ENCODE measurements around the gene ATAD3B. TPM values are rescaled to one million over a fixed set of nuclear protein-coding genes. Genes with fewer than 3 reads are reported as not detected.
"Not testable (repeated sequence)": the region's sequence is repeated elsewhere in the genome, so short reads cannot be mapped to it uniquely, and the experiment has no call there.

Gene ATAD3B
- total RNA-seq, 1 experiment from 2014 or later: 62.9 TPM

- H3K4me2 ChIP-seq (ENCODE audit: low read length); DNase-seq (ENCODE audit: low read depth, low spot score); H3K27me3 ChIP-seq (ENCODE audit: insufficient read depth, low read length); RAD21 ChIA-PET (ENCODE audit: low non-redundant PET in 1 of 2, low total read pairs in 2 of 2, uncharacterized antibody in 2 of 2, unreplicated experiment in 2 of 2); H3K9me2 ChIP-seq (ENCODE audit: insufficient read depth); H3K36me3 ChIP-seq (ENCODE audit: control insufficient read depth in 1 of 2, insufficient read depth in 2 of 2, low read length in 2 of 2); H3K9me3 ChIP-seq (ENCODE audit: control insufficient read depth in 1 of 2, insufficient read depth in 1 of 2, low read depth in 1 of 2, low read length in 2 of 2); H3K4me1 ChIP-seq (ENCODE audit: control insufficient read depth in 1 of 2, insufficient read depth in 2 of 2, low read length in 2 of 2); POLR2A ChIA-PET; H3K9ac ChIP-seq (ENCODE audit: low read length); H3K27ac ChIP-seq (ENCODE audit: low read depth, low read length); ATAC-seq; CTCF ChIA-PET; H3K79me2 ChIP-seq (ENCODE audit: insufficient read depth, low read length); H4K20me1 ChIP-seq (ENCODE audit: insufficient read depth); H2AFZ ChIP-seq (ENCODE audit: low read depth, low read length, poor library complexity, severe bottlenecking); H3K4me3 ChIP-seq (replicated peaks in 1 of 2; ENCODE audit: low read depth in 1 of 2, low read length in 2 of 2); intact Hi-C loops (cut with micrococcal nuclease); BruUV-seq (replicated peaks): not testable (repeated sequence)
Measured at GRCh38 chr1:1459156-1459555, 12.4 kb upstream of the ATAD3B start.

DNA sequence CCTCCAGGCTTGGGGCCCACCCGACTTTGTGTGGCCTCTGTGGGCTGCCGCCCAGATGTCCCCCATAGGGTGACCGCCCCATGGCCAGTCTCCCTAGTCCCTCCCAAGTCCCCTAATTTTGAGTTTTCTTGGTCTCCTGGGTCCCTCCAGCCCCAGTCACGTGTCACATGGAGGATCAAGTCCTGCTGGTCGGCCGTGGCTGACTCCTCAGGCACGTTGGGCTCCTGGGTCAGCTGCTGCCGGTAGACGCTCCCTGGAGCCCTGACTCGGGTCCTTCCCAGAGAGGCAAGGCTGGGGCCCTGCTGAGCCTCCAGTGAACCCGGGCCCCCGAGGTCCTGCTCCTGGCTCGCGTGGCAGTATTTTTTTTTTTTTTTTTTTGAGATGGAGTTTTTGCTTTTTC, 11.9 kb upstream of the ATAD3B start:
- DNase-seq (ENCODE audit: low read depth, low spot score); H3K4me2 ChIP-seq (ENCODE audit: low read length); H3K79me2 ChIP-seq (ENCODE audit: insufficient read depth, low read length); H3K36me3 ChIP-seq (ENCODE audit: control insufficient read depth in 1 of 2, insufficient read depth in 2 of 2, low read length in 2 of 2); H3K27ac ChIP-seq (ENCODE audit: low read depth, low read length); H3K9me2 ChIP-seq (ENCODE audit: insufficient read depth); ATAC-seq; H2AFZ ChIP-seq (ENCODE audit: low read depth, low read length, poor library complexity, severe bottlenecking); H3K9me3 ChIP-seq (ENCODE audit: control insufficient read depth in 1 of 2, insufficient read depth in 1 of 2, low read depth in 1 of 2, low read length in 2 of 2); H4K20me1 ChIP-seq (ENCODE audit: insufficient read depth); intact Hi-C loops (cut with micrococcal nuclease); H3K4me1 ChIP-seq (ENCODE audit: control insufficient read depth in 1 of 2, insufficient read depth in 2 of 2, low read length in 2 of 2); H3K4me3 ChIP-seq (replicated peaks in 1 of 2; ENCODE audit: low read depth in 1 of 2, low read length in 2 of 2); CTCF ChIA-PET; H3K9ac ChIP-seq (ENCODE audit: low read length); POLR2A ChIA-PET; BruUV-seq (replicated peaks); H3K27me3 ChIP-seq (ENCODE audit: insufficient read depth, low read length); RAD21 ChIA-PET (ENCODE audit: low non-redundant PET in 1 of 2, low total read pairs in 2 of 2, uncharacterized antibody in 2 of 2, unreplicated experiment in 2 of 2): not testable (repeated sequence)

DNA sequence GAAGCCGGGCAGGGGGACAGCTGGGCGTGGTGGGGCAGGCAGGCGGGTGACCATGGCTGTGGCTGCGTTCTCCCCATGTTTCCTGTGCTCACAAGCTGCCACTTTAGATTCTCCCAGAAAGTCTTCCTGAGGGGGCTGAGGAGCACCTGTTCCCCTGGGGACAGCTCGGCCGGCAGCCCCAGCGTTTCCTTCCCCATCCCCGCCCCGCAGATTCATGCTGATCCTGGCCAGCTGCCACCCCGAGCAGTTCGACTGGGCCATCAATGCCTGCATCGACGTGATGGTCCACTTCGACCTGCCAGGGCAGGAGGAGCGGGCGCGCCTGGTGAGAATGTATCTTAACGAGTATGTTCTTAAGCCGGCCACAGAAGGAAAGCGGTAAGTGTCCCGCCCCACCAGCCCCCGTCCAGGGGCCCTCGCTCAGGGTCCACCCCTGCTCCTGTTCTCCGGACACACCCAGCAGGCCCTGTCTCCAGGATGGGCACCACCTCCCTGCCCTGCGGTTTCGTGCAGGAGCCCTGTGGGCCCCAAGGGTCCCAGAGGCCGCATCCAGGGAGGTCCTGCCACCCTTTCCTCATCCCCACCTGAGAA, 10.9 kb upstream of the ATAD3B start:
- CTCF ChIA-PET: no interaction called here
- BruUV-seq (replicated peaks): no TSS peak
- RAD21 ChIA-PET (ENCODE audit: low non-redundant PET in 1 of 2, low total read pairs in 2 of 2, uncharacterized antibody in 2 of 2, unreplicated experiment in 2 of 2): no interaction called here

More for the DNA sequence above, 10.9 kb upstream of the ATAD3B start:
- H3K4me3 ChIP-seq (replicated peaks in 1 of 2; ENCODE audit: low read depth in 1 of 2, low read length in 2 of 2): no peak overlapping the region
- no peak for TF ChIP-seq POLR2A (IDR thresholded peaks at IDR 0.05; ENCODE audit: borderline replicate concordance, extremely low read depth, insufficient read depth, insufficient read length)
- no peak for TF ChIP-seq ELF1 (IDR thresholded peaks at IDR 0.05; ENCODE audit: borderline replicate concordance, low read depth)
- no peak for TF ChIP-seq EGR1 (IDR thresholded peaks at IDR 0.05; ENCODE audit: low read depth)
- TF ChIP-seq EZH2phosphoT487 (IDR thresholded peaks at IDR 0.05; ENCODE audit: borderline replicate concordance): no peak
- TF ChIP-seq SRF (IDR thresholded peaks at IDR 0.05; ENCODE audit: low read depth): no peak
- TF ChIP-seq SIN3A (IDR thresholded peaks at IDR 0.05; ENCODE audit: low read depth): no peak
- no peaks in the 10 kb centered on the region for H3K79me2 ChIP-seq (ENCODE audit: insufficient read depth, low read length)
- DNase-seq (ENCODE audit: low read depth, low spot score): no peak
- no peak overlapping the region for H2AFZ ChIP-seq (ENCODE audit: low read depth, low read length, poor library complexity, severe bottlenecking)
- no peaks in the 10 kb centered on the region for H3K36me3 ChIP-seq (ENCODE audit: control insufficient read depth in 1 of 2, insufficient read depth in 2 of 2, low read length in 2 of 2)
- H3K9me2 ChIP-seq (ENCODE audit: insufficient read depth): no peaks in the 10 kb centered on the region
- H3K27ac ChIP-seq (ENCODE audit: low read depth, low read length): no peak overlapping the region
- no peaks in the 10 kb centered on the region for H3K27me3 ChIP-seq (ENCODE audit: insufficient read depth, low read length)
- H3K4me1 ChIP-seq (ENCODE audit: control insufficient read depth in 1 of 2, insufficient read depth in 2 of 2, low read length in 2 of 2): peaks cover 2 to 10% of the 10 kb centered on the region in 2 experiments; a peak in 2 of 4 replicates
- intact Hi-C loops (cut with micrococcal nuclease): no loop called here
- H3K4me2 ChIP-seq (ENCODE audit: low read length): no peak overlapping the region
- no peak for ATAC-seq
- POLR2A ChIA-PET: no interaction called here
- no peaks in the 10 kb centered on the region for H4K20me1 ChIP-seq (ENCODE audit: insufficient read depth)
- no peak overlapping the region for H3K9ac ChIP-seq (ENCODE audit: low read length)
- H3K9me3 ChIP-seq (ENCODE audit: control insufficient read depth in 1 of 2, insufficient read depth in 1 of 2, low read depth in 1 of 2, low read length in 2 of 2): no peaks in the 10 kb centered on the region
